Activated CD4-positive, alpha-beta T cell treated with anti-CD3 and anti-CD28 coated beads for 24 hours (primary cell): Measurements from ENCODE around the gene CCDC12.
A peak's percentile ranks its signal among the peaks of the same experiment; 100 is the strongest.
"Not testable (repeated sequence)": the region's sequence is repeated elsewhere in the genome, so short reads cannot be mapped to it uniquely, and the experiment has no call there.

Source experiments
- DNase-seq, 2 donors: peaks; one replicate each; pipeline ENCODE4 v3.0.0-alpha.2; 2020; ENCODE audit warnings: low read depth in 2 of 2

The CCDC12 gene

GRCh38 chr3:46922871-46923558 is 53.5 kb downstream of the CCDC12 start:
- no peak for DNase-seq

- DNase-seq = no peak
Observed at GRCh38 chr3:46922426-46922825, 54.1 kb downstream of the CCDC12 start.

DNA sequence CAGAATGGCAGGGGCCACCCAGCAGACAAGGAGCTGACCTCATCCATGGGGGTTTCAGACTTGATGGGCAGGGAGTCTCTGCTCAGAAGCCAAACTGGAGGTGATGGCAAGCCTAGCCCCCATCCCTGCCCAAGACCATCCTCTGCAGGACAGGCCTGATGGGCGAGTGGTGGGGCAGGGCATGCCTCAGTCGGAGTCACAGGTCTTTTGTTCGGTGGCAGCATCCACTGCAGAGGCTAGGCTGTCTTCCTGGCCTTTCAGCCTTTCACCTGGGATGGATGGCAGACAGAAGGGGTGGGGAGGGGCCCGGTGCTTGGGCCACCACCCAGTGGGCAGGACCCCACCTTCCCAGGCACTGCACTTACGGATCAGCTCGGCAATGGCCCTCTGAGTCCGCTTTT is 54.7 kb downstream of the CCDC12 start:
- DNase-seq = no peak

DNA sequence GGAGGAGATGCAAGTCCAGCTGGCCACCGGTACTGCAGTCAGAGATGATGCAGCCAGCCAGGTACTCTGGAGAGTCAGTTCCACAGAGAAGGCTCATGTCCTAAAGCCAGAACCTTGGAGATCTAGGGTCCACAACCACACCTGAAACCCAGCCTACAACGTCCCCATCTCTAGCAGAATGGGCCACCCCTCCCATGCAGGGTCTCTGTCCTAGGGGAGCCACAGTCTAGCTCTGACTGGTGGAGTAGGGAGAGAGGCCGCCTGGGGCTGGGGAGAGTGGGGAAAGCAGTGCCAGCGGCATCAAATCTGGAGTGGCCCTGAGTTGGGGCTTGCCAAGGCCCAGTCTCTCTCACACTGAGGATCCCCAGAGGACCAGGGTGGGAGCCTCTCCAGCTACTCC is 55.5 kb downstream of the CCDC12 start:
- DNase-seq = no peak

- DNase-seq = no peak
Observed at GRCh38 chr3:46918634-46919033, 57.9 kb downstream of the CCDC12 start.

- DNase-seq = no peak
Observed at GRCh38 chr3:46918202-46918601, 58.3 kb downstream of the CCDC12 start.

- no peak for DNase-seq
Observed at GRCh38 chr3:46917257-46917656, 59.3 kb downstream of the CCDC12 start.

- DNase-seq = no peak
Observed at GRCh38 chr3:46916799-46917198, 59.7 kb downstream of the CCDC12 start.

GRCh38 chr3:46916278-46916677 is 60.3 kb downstream of the CCDC12 start:
- no peak for DNase-seq

DNA sequence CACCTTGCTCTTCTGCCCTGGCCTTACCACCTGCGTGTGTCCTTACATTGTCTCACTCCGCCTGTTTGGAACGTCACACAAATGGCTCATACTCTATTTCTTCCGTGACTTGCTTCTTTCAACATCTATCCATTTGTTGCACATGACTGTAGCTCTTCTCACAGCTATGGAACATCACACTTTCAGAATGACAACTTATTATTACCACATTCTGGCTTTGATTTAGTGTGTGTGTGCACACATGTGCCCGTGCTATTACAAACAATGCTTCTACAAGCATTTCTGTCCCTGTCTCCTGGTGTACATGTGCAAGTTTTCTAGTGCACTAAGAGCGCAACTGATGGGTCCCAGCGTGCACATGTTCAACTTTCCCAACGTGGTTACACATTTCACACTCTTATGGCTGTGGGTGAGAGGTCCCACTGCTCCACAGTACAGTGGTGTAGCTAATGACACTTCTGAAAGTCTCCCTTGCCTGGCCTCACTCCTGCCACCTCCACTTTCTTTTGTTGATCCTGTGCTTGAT is 61.2 kb downstream of the CCDC12 start:
- DNase-seq = no peak

DNA sequence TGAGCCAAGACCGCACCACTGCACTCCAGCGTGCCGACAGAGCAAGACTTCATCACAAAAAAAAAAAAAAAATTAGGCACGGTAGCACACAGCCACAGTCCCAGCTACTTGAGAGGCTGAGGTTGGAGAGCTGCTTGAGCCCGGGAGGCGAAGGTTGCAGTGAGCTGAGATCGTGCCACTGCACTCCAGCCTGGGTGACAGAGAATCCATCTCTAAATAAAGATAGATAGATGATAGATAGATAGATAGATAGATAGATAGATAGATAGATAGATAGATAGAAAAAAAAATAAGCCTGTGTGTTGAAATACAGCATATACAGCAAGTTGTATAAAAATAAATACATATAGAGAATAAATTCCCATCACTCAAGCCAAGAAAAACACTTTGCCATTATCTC is 61.7 kb downstream of the CCDC12 start:
- no peak for DNase-seq

- no peak for DNase-seq
Observed at GRCh38 chr3:46913644-46914043, 62.9 kb downstream of the CCDC12 start.

DNA sequence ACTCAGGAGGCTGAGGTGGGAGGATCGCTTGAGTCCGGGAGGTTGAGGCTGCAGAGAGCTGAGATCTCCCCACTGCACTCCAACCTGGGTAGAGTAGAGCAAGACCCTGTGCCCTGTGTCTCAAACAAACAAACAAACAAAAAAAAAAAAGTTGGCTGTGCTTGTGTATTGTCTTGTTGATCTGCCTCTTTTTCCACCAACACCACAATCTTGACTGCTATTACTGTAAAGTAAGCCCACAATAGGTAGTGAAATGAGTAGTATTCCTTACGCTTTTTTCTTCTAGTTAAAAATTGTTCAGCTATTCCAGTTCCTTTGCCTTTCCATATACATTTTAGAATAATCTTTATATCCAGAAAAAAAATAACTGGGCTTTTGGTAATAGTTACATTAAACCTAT is 63.6 kb downstream of the CCDC12 start:
- DNase-seq = no peak

DNA sequence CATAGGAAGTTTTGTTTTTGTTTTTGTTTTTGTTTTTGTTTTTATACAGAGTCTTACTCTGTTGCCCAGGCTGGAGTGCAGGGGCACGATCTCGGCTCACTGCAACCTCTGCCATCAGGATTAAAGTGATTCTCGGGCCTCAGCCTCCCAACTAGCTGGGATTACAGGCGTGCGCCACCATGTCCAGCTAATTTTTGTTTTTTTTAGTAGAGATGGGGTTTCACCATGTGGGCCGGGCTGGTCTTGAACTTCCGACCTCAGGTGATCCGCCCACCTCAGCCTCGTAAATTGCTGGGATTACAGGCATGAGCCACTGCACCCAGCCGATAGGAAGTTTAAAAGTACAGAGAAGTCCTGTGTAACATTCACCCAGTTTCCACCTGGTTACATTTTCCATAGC is 65.6 kb downstream of the CCDC12 start:
- DNase-seq = not testable (repeated sequence)

DNA sequence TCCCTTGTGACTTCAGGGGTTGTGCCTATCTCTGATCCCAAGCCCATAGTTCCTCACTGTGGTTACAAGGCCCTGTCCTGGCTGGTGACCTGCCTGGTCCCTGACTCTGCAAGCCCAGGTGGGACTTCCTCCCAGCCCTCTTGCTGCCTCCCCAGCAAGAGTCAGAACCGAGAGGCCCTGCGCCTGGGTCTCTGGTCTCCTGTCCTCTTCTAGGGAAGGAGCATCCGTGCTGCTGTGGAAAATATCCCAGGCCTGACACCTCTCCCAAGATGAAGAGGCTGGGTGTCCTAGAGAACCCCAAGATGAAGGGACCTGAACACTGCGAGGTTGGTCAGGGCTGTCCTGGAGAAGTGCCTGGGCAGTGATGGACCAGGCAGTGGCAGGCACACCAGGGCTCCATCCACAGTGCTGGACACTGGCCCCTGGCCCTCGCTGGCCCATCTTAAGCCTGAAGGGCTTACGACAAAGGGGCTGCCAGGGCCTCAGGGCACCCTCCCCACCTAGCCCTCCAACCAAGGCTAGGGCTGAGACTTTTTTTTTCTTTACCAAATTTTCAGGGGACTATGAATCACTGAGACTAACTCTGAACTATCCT is 66.3 kb downstream of the CCDC12 start:
- DNase-seq = no peak

GRCh38 chr3:46909535-46910161 is 66.9 kb downstream of the CCDC12 start:
- DNase-seq = peak; percentile 60 to 74

DNA sequence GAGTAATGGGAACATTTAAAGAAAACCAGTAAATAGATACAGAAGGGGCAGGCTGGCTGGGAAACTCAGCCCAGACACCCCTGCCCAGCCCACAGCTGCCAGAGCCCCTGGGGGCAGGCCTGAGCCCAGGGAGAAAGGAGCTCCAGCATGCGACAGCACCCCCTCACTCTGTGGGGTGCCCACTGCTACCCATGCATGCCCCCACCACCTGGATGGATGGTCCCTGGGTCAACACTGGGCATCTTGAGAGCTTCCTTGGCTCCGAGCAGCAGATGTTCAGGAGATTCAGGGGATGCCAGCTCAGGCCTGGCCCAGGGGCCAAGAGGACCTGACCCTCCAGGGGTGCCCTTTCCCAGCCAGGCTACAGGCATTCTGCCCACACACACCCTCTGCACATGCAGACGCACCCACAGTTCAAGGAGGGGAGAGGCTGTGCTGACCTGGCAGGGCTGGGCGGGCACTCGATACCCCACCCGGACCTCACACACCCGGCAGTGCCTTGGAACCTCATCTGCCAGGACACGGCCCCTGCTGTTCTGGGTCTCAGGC is 67.5 kb downstream of the CCDC12 start:
- DNase-seq = no peak

- no peak for DNase-seq
Observed at GRCh38 chr3:46908294-46908985, 68.1 kb downstream of the CCDC12 start.

GRCh38 chr3:46907960-46908293 is 68.6 kb downstream of the CCDC12 start:
- DNase-seq = no peak

GRCh38 chr3:46907271-46907670 is 69.3 kb downstream of the CCDC12 start:
- no peak for DNase-seq

- DNase-seq = no peak
Observed at GRCh38 chr3:46906471-46907058, 70.0 kb downstream of the CCDC12 start.
